SW 1271 (cell line): ENCODE measurements around the gene GRAPL.
"Not testable (repeated sequence)": the region's sequence is repeated elsewhere in the genome, so short reads cannot be mapped to it uniquely, and the experiment has no call there.

ENCODE experiments used
- DNase-seq, 2 experiments: peaks; one replicate each; lab custom pipeline; 2025; lab: John Stamatoyannopoulos, UW

GRAPL gene

DNA sequence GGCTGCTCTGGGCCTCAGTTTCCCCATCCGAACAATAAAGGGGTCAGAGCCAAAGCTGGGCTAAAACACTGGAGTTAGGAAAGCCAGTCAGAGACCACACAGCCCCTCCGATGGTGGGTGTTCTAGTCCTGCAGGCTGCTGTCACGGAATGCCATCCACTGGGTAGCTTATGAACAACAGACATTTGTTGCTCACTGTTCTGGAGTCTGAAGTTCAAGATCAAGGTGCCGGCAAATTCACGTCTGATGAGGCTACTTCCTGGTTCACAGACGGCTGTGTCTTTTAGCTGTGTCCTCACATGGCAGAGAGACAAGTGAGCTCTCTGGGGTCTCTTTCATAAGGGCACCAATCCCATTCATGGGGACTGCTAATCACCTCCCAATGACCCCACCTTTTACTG lies 9.2 kb downstream of the GRAPL start:
- not testable (repeated sequence) for DNase-seq

DNA sequence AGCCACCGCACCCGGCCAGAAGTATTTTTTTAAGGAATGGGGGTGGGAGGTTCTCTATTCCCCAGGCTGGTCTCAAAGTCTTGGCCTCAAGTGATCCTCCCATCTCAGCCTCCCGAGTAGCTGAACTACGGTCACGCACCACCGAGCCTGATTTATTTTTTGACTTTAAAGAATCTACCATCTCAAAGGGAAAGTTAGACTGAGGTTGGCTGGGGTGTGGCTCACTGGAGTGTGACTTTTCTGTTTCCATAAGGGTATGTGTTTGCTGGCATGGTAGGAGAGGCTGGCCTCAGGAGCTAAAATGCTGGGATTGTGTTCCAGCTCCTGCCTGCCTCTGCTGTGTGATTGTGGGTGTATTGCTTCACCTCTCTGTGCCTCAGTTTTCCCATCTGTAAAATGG lies 10.6 kb downstream of the GRAPL start:
- not testable (repeated sequence) for DNase-seq

GRCh38 chr17:19141366-19142155 lies 14.2 kb downstream of the GRAPL start:
- DNase-seq = not testable (repeated sequence)

- DNase-seq = not testable (repeated sequence)
Observed at GRCh38 chr17:19142419-19142818, 15.0 kb downstream of the GRAPL start.

- DNase-seq = not testable (repeated sequence)
Observed at GRCh38 chr17:19143097-19143777, 15.8 kb downstream of the GRAPL start.

DNA sequence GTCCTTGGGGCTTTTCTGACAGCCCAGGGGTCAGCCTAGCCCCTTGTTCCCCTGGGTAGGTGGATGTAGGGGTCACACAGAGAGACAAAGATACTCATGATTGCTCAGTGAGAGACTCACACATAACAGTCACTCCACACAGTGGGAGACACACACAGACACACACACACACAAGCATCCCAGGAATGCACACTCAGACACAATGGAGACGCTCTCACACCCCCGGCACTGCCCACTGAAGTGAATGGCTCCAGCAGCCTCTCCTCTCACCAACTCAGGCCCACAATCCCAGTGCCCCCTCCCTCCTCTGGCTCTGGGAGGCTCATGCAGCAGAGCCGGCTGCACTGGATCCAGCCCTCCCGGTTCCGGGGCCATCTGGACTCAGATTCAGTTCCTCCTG lies 17.0 kb downstream of the GRAPL start:
- DNase-seq = not testable (repeated sequence)

DNA sequence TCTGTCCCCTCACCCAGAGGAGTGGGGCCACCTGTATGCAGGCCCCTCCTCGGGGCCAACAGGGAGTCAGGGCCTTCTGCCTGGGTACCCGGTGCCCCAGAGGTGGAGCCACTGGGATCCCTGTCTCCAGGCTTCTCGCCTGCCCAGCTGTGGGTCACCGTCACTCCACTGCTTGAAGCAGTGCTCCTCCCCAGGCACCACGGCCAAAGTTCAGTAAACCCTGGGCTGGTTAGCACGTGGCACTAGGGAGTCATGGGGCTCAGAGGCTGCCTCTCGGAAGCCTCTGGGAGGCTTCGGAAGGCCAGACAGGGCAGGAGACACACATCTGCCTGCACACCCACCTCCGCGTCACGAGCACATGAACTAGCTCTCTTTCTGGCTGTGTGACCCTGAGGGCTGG lies 18.1 kb downstream of the GRAPL start:
- not testable (repeated sequence) for DNase-seq

DNA sequence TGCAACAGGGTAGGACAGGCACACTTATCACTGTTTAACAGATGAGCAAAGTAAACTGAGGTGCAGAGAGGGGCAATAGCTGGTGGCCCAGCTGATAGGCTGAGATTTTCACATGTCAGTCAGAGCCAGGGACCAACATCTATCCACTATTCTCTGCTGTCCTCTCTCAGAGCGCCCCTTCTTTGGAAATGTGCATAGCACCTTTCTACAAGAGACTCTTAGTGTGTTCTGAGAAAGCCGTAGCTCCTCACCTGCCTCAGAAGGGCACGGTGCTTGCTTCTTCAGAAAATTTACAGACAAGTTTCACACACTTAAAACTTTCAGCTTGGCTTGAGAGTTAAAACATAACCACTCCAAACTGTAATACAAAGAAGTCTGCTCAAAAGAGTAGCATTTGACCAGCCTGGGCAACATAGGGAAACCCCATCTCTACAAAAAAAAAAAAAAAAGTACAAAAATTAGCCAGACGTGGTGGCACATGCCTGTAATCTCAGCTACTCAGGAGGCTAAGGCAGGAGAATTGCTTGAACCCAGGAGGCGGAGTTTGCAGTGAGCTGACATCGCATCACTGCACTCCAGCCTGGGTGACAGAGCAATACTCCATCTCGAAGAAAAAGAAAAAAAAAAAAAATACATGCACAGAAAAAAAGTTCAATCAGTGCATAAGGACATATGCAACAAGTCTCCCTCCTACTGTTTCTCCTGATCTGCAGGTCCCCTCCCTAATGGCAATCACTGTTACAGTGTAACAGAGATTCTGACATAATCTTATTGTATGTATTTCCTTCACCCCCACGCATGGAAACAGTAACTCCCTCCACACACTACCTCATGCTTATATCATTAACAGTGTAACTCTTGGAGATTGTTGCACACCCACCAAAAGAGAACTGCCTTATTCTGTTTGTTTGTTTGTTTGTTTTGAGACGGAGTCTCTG lies 23.6 kb downstream of the GRAPL start:
- DNase-seq = not testable (repeated sequence)

- DNase-seq = not testable (repeated sequence)
Observed at GRCh38 chr17:19157628-19158027, 30.2 kb downstream of the GRAPL start.

DNA sequence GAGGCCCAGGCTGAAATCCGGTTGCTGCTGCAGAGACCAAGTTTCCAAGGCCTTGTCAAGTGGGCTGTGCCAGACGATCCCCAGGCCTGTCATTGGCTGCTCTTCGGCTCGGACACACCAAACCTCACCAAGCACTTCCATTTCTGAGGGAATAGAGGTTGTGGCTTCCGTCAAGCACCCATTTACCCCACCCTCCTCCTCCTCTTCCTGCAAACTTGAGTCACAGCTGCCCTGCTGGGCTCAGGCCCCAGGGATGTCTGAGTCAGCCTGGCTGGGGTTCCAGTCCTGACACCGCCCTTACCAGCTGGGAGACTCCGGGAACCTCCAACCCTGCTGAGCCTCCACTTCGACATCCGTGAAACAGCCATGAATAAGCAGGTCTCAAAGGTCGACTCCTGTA lies 31.1 kb downstream of the GRAPL start:
- DNase-seq = not testable (repeated sequence)

DNA sequence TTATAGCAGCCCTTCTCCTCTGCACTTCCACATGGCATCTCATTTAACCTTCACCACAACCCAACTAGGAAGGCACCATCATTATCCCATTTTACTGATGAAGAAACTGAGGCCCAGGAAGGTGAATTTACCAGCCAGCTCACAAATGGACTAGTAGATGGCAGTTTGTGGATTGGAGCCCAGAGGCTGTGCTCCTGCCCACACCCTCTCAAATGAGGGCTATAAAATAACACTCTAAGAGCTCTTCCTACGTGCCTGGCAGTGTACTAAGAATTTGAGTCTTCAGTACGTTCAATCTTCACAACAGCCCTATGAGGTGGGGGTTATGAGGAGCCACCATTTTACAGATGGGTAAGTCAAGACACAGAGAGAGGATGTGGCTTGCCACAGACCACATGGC lies 31.5 kb downstream of the GRAPL start:
- not testable (repeated sequence) for DNase-seq

DNA sequence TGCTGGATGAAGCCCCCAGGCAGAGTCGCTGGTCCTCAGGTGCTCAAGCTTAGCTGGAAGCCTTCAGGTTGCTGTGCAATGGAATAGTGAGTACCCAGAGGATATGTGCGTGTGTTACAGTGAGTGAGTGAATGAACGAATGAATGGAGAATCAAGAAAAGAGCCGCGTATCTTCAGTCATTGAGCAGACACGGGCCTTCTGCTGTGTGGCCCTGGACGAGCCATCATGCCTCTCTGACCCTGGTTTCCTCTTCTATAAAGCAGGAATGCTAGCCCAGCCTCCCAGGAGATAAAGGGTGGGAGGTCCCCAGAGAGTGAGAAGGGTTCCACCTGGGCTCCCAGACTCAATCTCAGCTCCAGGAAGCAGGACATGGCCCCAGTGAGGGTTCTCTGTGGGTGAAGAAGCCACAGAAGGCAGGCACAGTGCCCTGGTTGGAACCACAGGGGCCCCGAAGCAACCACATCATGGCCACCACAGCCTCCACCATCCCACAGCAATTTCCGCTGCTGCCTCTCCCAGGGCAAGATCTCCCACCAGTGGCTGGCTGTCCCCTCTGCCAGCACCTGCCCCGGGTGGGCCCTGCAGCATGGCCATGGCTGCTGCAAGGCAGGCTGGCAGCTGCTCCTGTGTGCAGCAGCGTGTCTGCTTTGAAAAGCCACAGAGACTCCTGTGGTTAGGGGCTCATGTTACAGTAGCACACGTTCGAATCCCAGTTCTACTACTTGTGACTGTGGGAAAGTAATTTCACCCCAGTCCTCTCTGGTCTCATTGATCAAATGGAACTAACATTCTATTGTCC lies 34.1 kb downstream of the GRAPL start:
- DNase-seq = not testable (repeated sequence)

GRCh38 chr17:19162384-19163216 lies 35.2 kb downstream of the GRAPL start:
- DNase-seq = not testable (repeated sequence)

DNA sequence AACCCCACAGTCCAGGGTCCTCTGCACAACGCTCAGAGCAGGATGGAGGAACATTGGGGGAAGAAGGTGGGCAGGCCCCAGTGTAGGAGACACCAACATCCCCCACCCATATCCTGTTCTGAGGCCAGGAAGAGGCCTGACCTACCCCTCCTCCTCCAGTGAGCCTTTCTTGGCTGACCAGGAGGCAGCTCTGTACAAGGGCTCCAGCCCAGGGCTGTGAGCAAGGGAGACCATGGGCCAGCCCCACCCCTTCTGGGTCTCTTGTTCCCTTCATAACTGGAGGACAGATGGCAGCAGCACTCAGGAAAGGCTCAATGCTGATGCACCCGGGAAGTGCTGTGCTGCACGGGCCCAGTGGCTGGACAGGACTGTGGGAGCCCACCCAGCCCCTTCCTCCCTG lies 47.0 kb downstream of the GRAPL start:
- not testable (repeated sequence) for DNase-seq

DNA sequence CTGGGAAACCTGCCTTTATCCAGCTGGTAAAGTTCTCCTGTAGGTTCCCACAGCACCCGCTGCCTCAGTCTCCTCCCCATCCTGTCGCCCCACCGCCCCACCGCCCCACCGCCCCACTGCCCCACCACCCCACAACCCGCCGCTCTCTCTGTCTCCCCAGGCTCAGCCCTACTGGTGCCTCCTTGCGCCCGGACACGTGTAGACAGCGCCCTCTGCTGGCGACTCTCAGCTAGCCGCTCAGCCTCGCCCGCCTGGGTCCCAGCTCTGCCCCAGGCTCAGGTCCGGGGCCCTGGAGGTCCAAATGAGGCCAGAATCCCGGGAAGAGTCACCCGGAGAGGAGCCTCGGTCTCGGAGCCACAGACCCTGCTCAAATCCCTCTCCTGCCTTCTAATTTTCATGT lies 48.0 kb downstream of the GRAPL start:
- DNase-seq = not testable (repeated sequence)

DNA sequence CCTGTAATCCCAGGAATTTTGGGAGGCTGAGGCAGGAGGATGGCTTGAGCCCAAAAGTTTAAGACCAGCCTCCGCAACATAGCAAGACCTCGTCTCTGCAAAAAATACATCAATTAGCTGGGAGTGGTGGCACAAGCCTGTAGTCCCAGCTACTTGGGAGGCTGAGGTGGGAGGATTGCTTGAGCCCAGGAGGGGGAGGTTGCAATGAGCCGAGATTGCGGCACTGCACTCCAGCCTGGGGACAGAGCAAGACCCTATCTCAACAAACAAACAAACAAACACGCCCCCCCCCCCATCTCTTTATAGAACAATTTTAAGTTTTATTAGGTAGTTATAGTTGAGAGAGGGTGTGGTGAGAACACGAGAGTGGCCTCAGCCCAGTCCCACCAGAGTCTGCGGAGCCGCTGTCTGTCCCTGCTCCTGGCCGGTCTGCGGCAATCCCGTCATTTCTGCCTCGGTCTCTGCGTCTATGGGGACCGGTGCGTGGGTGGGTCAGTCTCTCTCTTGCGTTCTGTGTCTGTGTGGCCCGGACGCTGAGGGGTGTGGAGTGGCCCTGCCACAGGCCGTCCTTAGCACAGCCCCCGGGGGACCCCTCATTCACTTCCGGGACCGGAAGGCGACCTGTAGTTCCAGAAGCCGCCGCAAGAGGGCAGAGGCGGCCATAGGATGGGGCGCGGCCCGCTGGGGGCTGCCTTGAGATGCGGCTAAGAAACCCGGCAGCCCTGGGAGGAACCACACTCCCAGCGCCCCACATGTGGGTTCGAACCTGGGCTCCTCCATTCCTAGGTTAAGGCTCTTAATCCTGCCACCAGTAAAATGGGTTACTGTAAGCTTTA lies 53.9 kb downstream of the GRAPL start:
- DNase-seq = not testable (repeated sequence)

DNA sequence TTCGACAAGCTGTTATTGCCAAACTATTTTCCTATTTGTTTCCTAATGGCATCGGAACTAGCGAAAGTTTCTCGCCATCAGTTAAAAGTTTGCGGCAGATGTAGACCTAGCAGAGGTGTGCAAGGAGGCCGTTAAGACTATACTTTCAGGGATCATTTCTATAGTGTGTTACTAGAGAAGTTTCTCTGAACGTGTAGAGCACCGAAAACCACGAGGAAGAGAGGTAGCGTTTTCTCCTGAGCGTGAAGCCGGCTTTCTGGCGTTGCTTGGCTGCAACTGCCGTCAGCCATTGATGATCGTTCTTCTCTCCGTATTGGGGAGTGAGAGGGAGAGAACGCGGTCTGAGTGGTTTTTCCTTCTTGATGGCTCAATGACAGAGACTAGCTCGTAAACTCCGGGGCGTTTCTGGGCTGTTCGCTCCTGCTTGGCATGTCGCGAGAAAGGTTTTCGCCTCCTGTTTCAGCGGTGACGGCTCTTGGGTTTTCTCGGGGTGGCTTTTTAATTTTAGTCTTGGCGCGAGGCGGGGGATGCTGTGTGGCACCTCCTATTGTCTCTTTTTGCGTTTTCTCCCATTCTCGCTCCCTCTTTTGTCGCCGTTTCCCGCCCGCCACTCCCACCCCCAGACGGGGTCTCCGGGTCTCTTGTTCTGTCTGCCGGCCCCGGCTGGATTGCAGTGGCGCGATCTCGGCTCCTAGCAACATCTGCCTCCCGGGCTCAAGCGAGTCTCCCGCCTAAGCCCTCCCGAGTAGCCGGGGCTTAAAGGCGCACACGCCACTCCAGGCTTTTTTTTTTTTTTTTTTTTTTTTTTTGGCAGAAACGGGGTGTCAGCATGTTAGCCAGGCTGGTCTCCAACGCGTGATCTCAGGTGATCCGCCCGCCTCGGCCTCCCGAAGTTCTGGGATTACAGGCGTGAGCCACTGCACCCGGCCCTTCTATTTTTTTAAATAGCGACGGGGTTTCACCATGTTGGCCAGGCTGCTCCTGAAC lies 60.8 kb downstream of the GRAPL start:
- not testable (repeated sequence) for DNase-seq
